WTC11 (cell line): ENCODE results near the gene ATG2A.

Experiments
- CTCF ChIP-seq: fragments of 200-600 bp; IDR thresholded peaks from 2 replicates; pipeline ENCODE4 v1.8.0; 2022; ENCODE audit warnings: antibody characterized with exemption
- IRF2 ChIP-seq: sonication (generic); formaldehyde crosslinking; IDR thresholded peaks from 2 replicates; pipeline ENCODE4 v1.8.0; 2022; ENCODE audit warnings: low read depth, missing genetic modification reagents, borderline replicate concordance
- JUN ChIP-seq: sonication (generic); formaldehyde crosslinking; IDR thresholded peaks from 2 replicates; pipeline ENCODE4 v1.8.0; 2023; ENCODE audit warnings: mild to moderate bottlenecking, missing genetic modification reagents
- PREB ChIP-seq: sonication (generic); formaldehyde crosslinking; IDR thresholded peaks from 2 replicates; pipeline ENCODE4 v1.8.1; 2022; ENCODE audit warnings: mild to moderate bottlenecking, missing genetic modification reagents, moderate library complexity, borderline replicate concordance
- SOX15 ChIP-seq: fragments of 250-450 bp; sonication (Bioruptor Pico); IDR thresholded peaks from 2 replicates; pipeline ENCODE4 v1.9.0; 2021; ENCODE audit warnings: mild to moderate bottlenecking

DNA sequence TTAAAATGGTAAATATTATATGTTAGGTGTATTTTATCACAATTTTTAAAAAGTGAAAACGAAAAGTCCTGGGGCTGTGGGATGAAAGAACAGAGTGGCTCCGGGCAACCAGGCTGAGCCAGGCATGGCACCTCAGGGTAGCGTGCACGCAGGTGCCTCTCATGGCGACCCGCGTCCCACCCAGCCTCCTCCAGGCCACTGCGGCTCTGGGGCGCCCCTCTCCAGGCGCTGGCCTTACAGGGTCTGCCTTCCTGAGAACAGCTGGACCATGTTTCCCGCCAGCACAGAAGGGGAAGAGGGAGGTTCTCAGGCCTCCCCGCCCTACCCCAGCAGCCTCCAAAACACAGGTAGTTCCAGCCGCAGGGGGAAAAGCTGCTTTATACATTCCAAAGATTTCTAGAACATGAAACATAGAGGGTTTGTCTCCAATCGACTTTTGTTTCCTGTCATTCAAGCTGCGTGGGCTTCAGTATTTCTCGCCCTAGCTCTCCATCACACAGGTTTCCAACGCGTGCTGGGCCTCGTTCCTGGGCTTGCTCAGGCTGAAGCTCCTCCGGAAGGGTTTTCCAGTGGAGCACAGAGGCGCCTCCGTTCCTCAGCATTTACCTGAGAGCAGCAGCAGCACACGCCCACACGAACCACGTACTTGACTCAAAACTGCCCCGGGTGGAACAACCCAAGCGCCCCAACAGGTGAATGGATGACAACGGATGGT lies 49.1 kb downstream of the ATG2A start:
- TF ChIP-seq IRF2 (CRISPR knock-in tag) (no peak), PREB (CRISPR knock-in tag) (no peak), JUN (CRISPR knock-in tag) (no peak), CTCF (no peak), SOX15 (CRISPR knock-in tag) (no peak)
